Inferior parietal cortex (tissue), 1 donor: Measurements from ENCODE around the gene HTT.
A peak's percentile ranks its signal among the peaks of the same experiment; 100 is the strongest.

Experiments used
- DNase-seq: peaks from one replicate; pipeline ENCODE4 v3.0.0-alpha.2; 2016; ENCODE audit errors: extremely low spot score

Gene HTT

DNA sequence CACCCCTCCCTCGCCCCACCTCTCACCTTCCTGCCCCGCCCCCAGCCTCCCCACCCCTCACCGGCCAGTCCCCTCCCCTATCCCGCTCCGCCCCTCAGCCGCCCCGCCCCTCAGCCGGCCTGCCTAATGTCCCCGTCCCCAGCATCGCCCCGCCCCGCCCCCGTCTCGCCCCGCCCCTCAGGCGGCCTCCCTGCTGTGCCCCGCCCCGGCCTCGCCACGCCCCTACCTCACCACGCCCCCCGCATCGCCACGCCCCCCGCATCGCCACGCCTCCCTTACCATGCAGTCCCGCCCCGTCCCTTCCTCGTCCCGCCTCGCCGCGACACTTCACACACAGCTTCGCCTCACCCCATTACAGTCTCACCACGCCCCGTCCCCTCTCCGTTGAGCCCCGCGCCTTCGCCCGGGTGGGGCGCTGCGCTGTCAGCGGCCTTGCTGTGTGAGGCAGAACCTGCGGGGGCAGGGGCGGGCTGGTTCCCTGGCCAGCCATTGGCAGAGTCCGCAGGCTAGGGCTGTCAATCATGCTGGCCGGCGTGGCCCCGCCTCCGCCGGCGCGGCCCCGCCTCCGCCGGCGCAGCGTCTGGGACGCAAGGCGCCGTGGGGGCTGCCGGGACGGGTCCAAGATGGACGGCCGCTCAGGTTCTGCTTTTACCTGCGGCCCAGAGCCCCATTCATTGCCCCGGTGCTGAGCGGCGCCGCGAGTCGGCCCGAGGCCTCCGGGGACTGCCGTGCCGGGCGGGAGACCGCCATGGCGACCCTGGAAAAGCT, at the start of gene HTT, which contains the start of gene HTT-AS:
TSS of gene HTT (plus strand) at position 604 of the 768 bp plus-strand sequence. CDS start at position 749, 145 bp downstream.
TSS of gene HTT-AS (minus strand) at position 461 of the 768 bp plus-strand sequence.
- DNase-seq = peak; percentile 92

DNA sequence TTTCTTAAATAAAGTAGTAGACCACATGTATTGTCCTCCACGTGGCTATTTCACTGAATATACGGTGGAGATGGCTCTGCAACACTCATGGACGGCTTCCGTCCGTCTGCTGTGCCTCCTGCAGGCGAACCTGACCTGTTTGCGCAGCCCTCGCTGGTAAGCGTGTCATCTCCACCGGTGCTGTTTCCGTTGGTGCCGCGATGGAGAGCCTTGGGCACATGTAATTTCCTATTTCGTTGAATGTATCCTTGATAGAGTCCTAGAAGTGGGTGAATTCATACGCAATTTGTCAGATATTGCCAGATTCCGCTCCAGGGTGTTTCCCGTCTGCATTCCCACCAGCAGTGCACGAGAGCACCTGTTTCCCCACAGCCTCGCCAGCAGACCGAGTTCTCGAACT, 48.6 kb upstream of the HTT start:
- no peak for DNase-seq

DNA sequence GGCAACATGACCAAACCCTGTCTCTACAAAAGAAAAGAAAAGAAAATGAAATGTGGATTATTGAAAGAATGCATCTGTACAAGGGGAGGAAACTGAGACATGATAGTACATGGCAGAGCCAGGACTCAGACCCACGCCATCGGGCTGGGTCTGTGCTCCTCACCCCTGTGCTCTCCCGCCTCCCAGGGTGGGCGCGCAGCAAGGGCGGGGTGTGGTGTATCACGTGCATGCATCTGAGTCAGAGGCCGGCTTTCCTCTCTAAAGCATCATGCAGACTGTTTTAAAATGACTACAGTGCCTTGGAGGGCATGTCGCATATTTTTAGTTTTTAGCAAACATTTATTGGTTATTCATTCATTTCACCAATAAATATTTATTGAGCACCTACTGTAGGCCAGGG, 47.9 kb upstream of the HTT start:
- DNase-seq = no peak

DNA sequence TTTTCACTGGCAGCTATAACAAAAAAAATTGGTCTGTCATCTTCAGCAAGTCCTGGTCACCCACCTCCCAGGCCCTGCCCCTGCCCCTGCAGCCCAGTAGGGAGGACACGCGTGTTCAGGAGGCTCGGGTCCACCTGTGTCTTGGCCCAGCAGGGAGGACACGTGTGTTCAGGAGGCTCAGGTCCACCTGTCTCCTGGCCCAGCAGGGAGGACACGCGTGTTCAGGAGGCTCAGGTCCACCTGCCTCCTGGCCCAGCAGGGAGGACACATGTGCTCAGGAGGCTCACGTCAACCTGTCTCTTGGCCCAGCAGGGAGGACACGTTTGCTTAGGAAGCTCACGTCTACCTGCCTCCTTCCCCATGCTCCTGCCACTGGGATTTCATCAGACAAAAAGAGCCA, 45.0 kb upstream of the HTT start:
- DNase-seq = no peak

DNA sequence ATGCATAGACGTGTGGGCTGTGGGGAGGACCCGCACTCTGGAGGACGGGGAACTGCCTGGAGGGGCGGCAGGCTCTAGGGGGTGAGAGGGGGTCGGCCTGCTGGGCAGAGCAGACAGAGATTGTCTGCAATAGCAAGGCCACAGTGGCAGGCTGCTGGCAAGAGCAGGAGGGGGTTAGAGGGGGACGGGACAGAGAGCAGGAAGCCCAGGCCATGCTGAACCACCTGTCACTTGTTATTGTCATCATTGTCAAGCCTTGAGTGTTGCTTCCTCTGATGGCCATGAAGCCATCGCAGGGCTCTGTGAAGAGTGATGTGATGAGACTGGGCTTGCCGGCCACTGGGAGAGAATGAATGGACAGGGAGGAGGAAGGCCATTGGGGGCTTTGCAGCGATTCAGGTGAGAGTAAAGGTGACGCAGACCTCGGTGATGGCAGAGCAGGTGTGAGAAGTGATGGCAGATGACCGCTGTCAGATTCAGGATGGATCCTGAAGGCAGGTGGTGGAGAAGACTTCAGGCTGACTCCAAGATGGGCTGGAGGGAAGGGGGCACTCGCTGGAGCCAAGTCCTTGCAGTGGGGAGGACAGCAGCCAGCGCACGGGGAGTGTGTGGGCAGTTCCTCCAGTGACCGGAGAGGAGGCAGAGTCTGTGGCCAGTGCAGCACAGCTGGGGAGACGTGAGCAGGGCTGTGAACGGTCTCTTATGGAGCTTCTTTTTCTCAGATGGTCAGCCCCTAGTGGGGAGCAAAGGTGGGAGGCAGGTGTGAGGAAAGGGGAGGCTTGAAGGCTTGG, 43.7 kb upstream of the HTT start:
- DNase-seq = no peak

DNA sequence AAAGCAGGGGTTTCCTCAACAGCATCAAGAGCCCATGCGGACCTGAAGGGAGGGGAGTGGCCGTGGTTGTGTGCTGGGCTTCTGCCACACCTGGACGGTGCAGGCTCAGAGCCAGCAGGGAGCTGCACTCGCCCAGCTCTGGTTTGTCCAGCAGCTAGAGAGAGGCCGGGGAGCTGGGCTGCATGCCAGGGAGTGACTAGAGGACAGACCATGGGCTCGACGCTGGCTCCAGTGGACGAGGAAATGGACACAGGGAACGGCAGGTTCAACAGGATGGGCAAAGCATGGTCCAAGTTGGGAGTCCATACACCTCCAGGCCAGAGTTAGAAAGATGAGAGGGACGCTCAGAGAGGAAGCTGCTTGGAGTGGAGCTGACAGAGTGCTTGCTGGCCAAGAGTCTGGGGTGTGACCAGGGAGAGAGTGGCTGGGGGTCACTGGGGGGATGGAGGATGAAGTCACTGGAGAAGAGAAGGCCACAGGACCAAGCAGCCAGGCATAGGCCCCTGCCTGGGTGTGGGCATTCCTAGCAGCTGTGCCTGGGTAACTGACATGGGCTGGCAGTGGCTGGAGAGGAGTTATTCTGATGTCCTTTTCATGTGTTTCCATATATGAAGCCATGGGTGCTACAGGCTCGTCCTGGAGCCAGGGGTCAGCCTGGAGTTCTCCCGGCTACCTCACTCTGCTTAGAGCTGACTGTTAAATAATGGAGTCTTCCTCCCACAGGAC, 43.0 kb upstream of the HTT start:
- DNase-seq = no peak

DNA sequence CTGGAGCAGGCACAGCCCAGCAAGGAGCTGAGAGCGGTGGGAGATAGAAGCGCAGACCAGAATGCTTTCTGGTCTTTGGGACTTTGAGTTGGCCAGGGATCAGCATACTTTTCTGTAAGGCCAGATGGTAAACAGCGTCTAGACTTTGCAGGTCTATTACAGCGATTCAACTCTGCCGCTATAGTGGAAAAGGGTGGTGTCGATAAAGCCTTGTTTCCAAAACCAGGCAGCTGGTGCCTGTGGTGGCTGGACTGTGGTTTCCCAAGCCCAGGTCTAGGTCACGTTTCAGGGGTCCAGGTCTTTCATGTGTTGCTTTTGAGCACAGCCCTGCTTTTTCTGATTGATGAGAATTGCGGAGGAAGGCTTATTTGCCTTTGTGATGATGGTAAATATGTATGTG, 40.2 kb upstream of the HTT start:
- DNase-seq = no peak

DNA sequence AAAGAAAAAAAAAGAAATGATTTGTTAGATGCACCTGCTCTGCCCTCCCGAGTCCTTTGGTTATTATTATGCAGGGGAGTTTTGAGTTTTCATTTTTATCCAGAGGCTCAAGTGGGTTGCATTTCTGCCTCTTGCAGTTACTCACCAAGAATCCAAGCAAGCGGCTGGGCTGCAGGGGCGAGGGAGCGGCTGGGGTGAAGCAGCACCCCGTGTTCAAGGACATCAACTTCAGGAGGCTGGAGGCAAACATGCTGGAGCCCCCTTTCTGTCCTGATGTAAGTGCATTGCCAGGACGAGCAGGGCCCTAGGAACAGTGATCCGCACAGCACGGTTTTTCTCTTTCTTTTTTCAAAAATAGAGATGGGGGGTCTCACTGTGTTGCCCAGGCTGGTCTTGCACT, 39.2 kb upstream of the HTT start:
- DNase-seq = no peak

DNA sequence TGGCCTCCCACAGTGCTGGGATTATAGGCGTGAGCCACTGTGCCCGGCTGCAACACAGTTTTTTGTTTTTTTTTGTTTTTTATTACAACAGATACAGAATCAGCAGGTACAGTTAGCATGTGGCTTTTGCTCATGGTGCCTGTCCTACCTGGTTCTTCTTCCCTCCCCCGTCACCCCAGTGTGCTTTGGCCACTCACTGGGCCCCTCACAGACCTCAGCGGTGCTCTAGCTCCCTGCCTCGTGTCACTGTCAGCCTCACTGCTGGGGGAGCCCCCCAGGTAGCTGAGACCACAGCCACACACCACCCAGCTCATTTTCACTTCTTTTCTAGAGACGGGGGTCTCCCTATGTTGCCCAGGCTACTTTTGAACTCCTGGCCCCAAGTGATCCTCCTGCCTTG, 38.8 kb upstream of the HTT start:
- no peak for DNase-seq

DNA sequence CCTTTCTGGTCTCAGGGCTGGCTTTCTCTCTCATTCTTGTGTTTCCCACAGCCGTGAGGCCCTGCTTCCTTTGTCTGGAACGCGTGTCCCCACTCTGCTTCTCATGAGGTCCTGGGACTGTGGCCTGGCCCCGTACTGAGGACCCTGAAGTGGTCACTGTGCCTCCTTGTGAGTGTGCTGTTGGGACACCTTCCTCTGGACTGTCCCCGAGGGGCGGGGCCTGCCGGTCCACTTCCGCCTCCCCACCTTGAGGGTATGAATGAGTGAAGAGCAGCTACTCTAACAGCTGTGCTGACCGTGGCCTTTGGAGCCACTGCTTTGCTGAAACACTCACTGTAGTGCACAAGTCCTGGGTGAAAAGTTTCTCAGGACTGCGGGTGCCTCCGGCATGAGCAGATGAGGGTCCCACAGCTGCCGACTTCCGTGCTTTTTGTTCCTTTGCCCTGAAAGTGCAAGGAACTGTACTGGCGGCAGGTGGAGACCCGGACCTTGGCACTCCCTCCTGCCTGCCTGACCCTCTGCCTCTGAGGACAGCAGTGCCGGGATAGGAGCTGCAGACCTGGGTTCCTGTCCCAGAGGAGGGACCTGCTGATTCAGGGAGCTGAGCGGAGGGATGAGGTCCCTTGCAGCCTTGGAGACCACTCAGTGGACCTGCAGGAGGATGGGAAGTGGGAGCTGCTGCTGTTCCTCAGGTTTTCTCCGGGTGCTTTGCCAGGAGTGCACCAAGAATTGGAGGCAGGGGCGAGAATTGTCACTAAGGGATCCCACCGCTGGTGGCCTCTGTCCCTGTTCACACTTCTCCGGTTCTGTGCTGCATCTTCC, 38.1 kb upstream of the HTT start:
- no peak for DNase-seq

DNA sequence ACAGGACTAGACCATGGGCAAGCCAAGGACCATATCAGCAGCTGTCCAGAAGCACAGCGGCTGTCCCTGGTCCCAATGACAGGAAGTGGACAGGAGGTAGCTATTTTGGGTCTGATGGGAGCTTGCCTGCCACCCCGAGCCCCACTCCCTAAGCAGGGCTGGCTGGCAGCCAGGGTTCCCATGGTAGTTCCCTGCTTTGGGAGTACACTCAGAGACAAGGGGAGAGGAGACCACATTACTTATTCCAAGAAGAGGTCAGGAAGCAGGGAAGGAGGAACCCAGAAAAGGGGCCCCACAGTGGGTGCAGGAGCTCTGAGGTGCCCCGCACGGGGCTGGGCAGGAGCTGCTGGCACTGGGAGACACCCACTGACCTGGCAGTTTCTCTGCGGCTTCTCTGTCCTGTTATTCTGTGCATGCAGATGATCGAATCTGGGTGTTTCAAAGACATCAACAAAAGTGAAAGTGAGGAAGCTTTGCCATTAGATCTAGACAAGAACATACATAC, 36.5 kb upstream of the HTT start:
- no peak for DNase-seq

DNA sequence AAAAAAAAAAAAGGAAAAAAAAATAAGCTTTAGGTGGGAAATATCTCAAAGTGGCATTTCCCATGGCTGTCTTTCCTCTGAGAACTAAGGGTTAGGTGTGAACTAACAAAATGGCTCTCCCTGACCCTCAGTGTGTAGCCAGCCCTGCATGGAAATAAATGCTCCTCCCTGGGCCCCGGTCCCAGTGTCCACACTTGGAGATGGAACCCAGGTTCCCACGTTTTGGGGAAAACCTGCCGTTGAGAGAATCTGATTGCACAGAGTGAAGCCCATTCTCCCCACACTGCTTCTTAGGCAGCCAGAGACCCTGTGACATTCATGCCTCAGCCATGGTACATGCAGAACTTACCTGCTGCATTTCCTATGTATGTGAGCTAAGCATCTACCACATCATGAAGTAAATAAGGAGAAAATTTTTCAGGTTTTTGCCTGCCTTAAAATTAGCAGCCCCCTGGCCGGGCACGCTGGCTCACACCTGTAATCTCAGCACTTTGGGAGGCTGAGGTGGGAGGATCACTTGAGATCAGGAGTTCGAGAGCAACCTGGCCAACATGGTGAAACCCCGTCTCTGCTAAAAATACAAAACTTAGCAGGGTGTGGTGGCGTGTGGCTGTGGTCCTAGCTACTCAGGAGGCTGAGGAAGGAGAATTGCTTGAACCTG, 34.6 kb upstream of the HTT start:
- no peak for DNase-seq

DNA sequence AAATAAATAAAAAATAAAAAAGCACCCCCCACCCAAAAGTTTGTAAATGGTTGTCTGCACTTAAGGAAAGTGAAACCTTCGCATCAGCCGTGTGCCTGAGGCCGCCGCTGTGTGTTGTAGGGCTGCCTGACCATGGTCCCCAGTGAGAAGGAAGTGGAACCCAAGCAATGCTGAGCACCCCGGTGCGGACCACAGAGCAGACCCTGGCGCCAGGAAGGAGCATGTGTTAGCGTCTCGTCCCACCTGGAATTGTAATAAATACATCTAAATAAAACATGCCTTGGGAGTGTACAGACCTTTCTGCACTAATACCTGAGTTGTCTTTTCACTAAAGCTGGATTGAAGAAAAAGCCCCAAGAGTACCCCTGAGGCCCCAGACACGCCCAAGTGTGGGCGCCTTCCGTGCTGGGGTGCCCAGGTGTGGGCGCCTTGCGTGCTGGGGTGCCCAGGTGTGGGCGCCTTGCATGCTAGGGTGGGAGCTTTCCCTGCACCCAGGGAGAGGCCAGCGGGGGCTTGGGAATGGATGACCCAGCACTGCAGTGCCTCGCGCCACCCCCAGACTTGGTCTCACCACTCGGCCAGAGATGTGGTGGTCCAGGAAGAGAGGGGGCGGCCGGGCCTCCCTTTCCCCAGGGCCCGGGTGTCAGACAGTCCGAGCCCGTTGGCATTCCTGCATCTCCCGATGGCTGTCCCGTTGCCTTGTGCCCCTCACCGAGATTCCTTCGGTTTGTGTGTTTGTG, 33.9 kb upstream of the HTT start:
- DNase-seq = no peak

DNA sequence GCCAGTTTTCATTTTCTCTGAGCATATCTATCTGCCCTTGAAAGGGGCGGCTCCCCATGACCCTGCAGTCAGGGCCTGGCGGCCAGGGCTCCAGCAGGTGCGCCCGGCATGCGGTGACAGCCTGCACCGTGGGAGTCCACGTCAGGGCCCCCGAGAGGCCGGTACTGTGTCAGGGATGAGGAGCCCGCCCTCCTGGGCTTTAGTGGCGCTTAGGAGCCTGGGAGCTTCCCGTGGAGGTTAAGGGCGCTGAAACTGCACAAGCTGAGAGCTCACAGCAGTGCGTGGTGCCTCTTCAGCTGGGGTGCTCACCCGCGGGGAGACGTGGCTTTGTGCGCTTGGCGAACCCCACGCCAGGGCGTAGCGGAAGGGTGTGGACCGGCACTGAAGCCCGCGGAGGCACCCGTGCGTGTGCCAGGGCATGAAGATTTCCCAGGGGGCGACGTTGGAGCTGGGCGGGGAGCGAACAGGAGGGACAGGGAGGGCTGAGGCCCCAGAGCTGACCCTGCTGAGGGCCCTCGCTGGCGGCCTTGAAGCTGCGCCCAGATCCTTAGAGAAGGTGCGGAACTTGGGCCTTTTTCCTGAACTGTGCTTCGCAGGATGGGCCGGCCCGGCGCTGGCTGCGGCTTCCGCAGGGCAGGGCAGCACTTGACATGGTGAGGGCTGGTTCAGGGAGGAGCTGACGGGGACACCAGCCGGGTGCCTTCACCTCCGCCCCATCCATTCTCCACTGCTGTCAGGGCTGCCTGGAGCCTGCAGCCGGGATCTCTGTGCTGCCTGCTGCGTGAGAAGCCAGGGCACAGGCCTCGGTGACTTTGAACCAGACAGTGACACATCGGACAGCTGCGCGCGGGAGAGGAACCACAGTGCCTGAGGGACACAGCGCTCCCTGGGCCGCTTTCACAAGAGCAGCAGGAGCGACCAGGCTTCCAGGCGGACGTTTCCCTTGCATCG, 33.0 kb upstream of the HTT start:
- no peak for DNase-seq

DNA sequence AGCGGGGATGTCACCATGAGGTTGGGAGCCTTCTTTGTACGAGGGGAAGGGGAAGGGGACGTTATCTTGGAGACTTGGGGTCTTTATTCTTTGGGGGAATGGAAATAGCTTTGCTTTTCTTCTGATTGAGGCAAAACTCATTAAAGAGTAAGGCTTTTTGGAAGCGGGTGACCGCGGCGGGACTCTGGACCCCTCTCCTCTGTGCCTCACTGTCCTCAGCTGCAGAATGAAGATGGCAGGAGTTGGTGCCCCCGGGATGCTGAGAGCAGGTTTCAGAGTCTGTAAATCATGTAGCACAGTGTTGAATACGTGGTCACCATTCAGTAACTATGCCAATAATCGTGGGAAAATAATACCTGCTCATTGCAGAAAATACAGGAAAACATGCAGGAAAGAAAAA, 32.3 kb upstream of the HTT start:
- DNase-seq = no peak

DNA sequence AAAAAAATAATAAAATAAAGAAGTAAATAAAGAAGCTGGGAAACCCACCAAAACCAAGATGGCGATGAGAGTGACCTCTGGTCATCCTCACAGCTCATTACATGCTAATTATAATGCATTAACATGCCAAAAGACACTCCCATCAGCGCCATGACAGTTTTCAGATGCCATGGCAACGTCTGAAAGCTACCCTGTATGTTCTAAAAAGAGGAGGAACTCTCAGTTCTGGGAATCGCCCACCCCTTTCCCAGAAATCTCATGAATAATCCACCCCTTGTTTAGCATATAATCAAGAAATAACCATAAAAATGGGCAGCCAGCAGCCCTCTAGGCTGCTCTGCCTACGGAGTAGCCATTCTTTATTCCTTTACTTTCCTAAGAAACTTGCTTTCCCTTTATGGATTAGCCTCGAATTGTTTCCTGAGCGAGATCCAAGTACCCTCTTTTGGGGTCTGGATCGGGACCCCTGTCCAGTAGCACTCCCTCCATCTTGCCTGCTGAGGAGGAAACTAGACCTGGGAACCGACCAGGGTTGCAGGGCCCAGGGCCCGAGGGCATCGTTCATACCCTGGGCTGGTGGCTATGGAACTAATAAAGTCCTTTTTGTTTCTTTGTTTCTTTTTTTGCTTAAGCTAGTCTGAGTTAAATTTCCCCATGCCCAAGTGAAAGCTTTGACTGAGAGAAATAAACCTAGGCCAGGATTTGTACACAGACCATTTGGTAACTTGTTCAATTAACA, 31.0 kb upstream of the HTT start:
- no peak for DNase-seq

DNA sequence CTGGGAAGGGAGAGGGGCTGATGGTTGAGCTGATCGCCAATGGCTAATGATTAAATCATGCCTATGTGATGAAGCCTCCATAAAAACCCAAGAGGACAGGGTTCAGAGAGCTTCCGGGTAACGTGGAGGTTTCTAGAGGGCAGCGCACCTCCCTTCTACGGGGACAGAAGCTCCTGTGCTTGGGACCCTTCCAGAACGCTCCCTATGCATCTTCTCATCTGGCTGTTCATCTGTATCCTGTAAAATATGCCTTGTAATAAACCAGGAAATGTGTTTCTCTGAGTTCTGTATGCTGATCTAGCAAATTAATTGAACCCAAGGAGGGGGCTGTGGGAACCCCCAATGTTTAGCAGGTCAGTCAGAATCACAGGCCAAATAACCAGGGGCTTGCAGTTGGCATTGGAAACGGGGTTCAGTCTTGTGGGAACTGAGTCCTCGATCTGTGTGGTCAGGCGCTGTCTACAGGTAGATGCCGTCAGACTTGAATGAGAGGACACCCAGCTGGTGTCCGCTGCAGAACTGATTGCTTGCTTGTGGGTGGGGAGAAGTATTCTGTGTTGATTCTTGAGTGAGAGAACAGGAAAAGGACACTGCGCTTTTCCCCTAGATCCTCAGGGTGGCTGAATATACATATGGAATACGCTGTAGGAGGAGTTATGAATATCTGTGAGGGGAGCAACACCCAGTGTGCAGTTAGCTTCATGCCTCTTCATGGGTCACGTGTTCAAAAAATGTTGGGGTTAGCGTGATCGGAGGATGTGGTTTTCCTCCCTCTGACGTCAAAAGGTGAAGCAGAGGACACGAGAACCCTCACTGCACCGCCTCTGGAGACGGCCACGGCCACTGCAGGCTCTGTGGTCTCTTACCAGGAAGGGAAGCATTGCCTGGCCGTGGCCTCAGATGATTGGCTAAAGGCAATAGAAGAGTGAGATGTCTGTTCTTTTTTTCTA, 29.3 kb upstream of the HTT start:
- DNase-seq = no peak
